Stomach (tissue), 9 donors: Measurements from ENCODE around the gene ATAD3A. TPM values are rescaled to one million over a fixed set of nuclear protein-coding genes. Genes with fewer than 3 reads are reported as not detected.

ENCODE experiments used
- DNase-seq, 2 donors: peaks; one replicate each; pipeline versions ENCODE4 v3.0.0 to v3.0.0-alpha.2; 2013 to 2019
- H3K27ac ChIP-seq, 5 donors: fragments of 200-600 bp in 4 of 5; sonication (generic) in 4 of 5; one replicate each; pipeline ENCODE4 v1.5.1; 2013 to 2019; ENCODE audit warnings: mild to moderate bottlenecking in 1 of 5, moderate library complexity in 1 of 5
- H3K27me3 ChIP-seq, 3 donors: fragments of 200-600 bp; sonication (generic); one replicate each; pipeline ENCODE4 v1.5.1; 2017 to 2019; ENCODE audit warnings: mixed run types in 1 of 3
- H3K36me3 ChIP-seq, 4 donors: fragments of 200-600 bp; sonication (generic); 1 replicate in 3 of 4; 2 replicates in 1 of 4; pipeline ENCODE4 v1.5.1; 2016 to 2019
- H3K4me1 ChIP-seq, 4 donors: fragments of 200-600 bp; sonication (generic); one replicate each; pipeline ENCODE4 v1.5.1; 2016 to 2019
- H3K4me3 ChIP-seq, 4 donors: fragments of 200-600 bp; sonication (generic) in 3 of 4; one replicate each; pipeline ENCODE4 v1.5.1; 2016 to 2019; ENCODE audit warnings: mild to moderate bottlenecking in 1 of 4
- H3K9me3 ChIP-seq, 4 donors: fragments of 200-600 bp; sonication (generic); one replicate each; pipeline ENCODE4 v1.5.1; 2016 to 2019
- EP300 ChIP-seq: sonication (generic); formaldehyde crosslinking; IDR thresholded peaks from one replicate; pipeline ENCODE4 v1.6.1; 2017; ENCODE audit warnings: antibody characterized with exemption
- POLR2A ChIP-seq, 4 donors: fragments of 450-650 bp; IDR thresholded peaks; one replicate each; pipeline ENCODE4 v1.6.1; 2016; ENCODE audit warnings: antibody characterized with exemption in 4 of 4, control low read depth in 2 of 4, mild to moderate bottlenecking in 1 of 4, moderate library complexity in 1 of 4
- POLR2AphosphoS5 ChIP-seq, 3 donors: sonication (generic); formaldehyde crosslinking; IDR thresholded peaks; one replicate each; pipeline ENCODE4 v1.6.1; 2016; ENCODE audit warnings: antibody characterized with exemption in 3 of 3
- WGBS, 5 donors: extraction: QIAGEN DNeasy Blood & Tissue Kit in 3 of 5; methylation state at CpG; one replicate each; pipeline versions ENCODE4 v1.1.5 to v1.1.7; 2013 to 2018; 5-methylcytosine and 5-hydroxymethylcytosine counted together
- intact Hi-C: fragments of 100-400 bp; cut with DNase I; formaldehyde crosslinking; loops from one replicate; pipeline ENCODE4 v1.15.1; 2023; ENCODE audit warnings: low total_unique reads
- polyA plus RNA-seq, 3 donors: library from polyadenylated mRNA; stranded (reverse); fragments of 200-250 nt; gene quantifications; one replicate each; pipeline ENCODE4 v1.2.3, GENCODE V29; 2013
- total RNA-seq, 5 donors: library from RNA; depleted of rRNA; stranded (reverse); fragments of >200 nt; gene quantifications; one replicate each; pipeline versions ENCODE4 v1.1.0 to v1.2.3, GENCODE V29; 2014 to 2016
- TF ChIP-seq, protein P1 (sequence below), 7 experiments: fragments of 450-650 bp in 4 of 7; fragments of 200-600 bp in 3 of 7; sonication (generic) in 3 of 7; IDR thresholded peaks; one replicate each; pipeline ENCODE4 v1.5.1; 2016 to 2019; ENCODE audit warnings: antibody characterized with exemption in 7 of 7, control low read depth in 2 of 7, mild to moderate bottlenecking in 1 of 7
- donor health status: healthy with polysubstance abuse.
- donor health status: Bipolar disorder and iron deficiency.
- donor health status: healthy.

The ATAD3A gene
- total and polyA plus RNA-seq, 8 donors: 10.6 to 92.1 (median 18.7) TPM

DNA sequence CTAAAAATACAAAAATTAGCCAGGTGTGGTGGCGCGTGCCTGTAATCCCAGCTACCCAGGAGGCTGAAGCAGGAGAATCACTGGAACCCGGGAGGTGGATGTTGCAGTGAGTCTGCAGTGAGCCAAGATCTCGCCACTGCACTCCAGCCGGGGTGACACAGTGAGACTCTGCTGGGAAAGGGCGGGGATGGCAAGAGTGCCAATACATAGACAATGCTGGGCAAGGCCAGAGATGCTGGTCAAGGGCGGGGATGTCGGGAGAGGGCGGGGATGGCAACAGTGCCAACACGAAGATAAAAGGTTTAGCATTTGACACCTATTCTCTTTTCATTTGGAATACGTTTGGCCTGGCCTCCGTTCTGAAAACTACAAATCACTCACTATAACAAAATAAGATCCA, 51.7 kb downstream of the ATAD3A start:
- peaks cover 34 to 76% (median 71%) of the 10 kb centered on the region in 4 donors for H3K36me3 ChIP-seq
- 81 to 89% (median 87%) methylated on average over 12 of the region's 12 CpGs for WGBS, 5 donors
- no peak overlapping the region for H3K4me3 ChIP-seq
- no peaks in the 10 kb centered on the region for H3K9me3 ChIP-seq
- H3K4me1 ChIP-seq: peaks cover 8 to 47% (median 27%) of the 10 kb centered on the region in 4 donors
- no peaks in the 10 kb centered on the region for H3K27me3 ChIP-seq
- no peak for DNase-seq
- no peak overlapping the region for H3K27ac ChIP-seq
- TF ChIP-seq POLR2A (IDR thresholded peaks at IDR 0.05) (no peak), EP300 (no peak), POLR2AphosphoS5 (IDR thresholded peaks at IDR 0.05) (no peak)
- TF ChIP-seq, protein P1, sequence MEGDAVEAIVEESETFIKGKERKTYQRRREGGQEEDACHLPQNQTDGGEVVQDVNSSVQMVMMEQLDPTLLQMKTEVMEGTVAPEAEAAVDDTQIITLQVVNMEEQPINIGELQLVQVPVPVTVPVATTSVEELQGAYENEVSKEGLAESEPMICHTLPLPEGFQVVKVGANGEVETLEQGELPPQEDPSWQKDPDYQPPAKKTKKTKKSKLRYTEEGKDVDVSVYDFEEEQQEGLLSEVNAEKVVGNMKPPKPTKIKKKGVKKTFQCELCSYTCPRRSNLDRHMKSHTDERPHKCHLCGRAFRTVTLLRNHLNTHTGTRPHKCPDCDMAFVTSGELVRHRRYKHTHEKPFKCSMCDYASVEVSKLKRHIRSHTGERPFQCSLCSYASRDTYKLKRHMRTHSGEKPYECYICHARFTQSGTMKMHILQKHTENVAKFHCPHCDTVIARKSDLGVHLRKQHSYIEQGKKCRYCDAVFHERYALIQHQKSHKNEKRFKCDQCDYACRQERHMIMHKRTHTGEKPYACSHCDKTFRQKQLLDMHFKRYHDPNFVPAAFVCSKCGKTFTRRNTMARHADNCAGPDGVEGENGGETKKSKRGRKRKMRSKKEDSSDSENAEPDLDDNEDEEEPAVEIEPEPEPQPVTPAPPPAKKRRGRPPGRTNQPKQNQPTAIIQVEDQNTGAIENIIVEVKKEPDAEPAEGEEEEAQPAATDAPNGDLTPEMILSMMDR (IDR thresholded peaks at IDR 0.05): no peak
- intact Hi-C loops: no loop called here

DNA sequence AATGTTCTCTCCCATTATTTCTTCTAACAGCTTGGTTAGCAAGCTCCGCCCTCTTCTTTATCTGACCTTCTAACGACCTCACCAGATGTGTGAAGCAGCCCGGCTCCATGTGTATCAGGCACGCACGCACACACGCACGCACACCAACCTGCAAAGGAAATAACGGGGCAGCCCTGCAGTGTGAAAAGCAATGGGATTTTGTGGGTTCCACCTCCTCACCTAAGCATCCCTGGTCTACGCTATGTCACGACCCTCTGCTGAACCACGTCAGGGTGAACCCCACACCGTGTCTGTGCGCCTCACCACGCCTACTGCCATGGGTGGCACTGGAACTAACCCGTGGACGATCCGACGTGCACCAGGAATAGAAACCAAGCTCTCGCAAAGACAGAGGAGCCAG, 52.3 kb downstream of the ATAD3A start:
- intact Hi-C loops: no loop called here
- Histone ChIP-seq H3K4me3 (no peak overlapping the region), H3K27me3 (no peaks in the 10 kb centered on the region), H3K36me3 (peaks cover 34 to 82% (median 76%) of the 10 kb centered on the region in 4 donors), H3K4me1 (peaks cover 11 to 49% (median 29%) of the 10 kb centered on the region in 4 donors), H3K27ac (no peak overlapping the region), H3K9me3 (no peaks in the 10 kb centered on the region)
- no peak for DNase-seq
- WGBS, 5 donors: 65 to 79% (median 70%) methylated on average over 19 of the region's 19 CpGs
- TF ChIP-seq POLR2A (IDR thresholded peaks at IDR 0.05): no peak
- TF ChIP-seq, protein P1 (IDR thresholded peaks at IDR 0.05): no peak
- TF ChIP-seq EP300: no peak
- no peak for TF ChIP-seq POLR2AphosphoS5 (IDR thresholded peaks at IDR 0.05)

DNA sequence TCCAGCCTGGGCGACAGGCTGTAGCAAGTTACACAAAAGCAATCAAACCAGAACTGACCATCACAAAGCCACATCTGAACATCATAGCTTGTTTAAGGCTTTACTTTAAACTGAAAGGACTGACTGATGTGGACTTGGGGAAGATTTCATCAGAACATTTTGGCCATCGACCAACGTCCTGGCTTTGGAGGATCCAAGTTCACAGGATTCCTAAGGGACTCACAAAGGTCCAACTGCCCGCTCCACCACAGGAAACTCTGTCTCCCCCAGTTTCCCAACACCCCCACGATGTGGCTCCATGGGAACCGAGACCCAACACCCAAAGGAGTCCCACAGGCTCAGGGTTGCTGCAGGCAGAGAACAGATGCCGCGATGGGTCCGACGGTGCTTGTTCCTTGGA, 53.4 kb downstream of the ATAD3A start:
- TF ChIP-seq, protein P1 (IDR thresholded peaks at IDR 0.05): no peak
- no peak for TF ChIP-seq EP300
- no peak for TF ChIP-seq POLR2AphosphoS5 (IDR thresholded peaks at IDR 0.05)
- WGBS, 5 donors: 91 to 92% (median 92%) methylated on average over 10 of the region's 10 CpGs
- peaks cover 34 to 85% (median 77%) of the 10 kb centered on the region in 4 donors for H3K36me3 ChIP-seq

DNA sequence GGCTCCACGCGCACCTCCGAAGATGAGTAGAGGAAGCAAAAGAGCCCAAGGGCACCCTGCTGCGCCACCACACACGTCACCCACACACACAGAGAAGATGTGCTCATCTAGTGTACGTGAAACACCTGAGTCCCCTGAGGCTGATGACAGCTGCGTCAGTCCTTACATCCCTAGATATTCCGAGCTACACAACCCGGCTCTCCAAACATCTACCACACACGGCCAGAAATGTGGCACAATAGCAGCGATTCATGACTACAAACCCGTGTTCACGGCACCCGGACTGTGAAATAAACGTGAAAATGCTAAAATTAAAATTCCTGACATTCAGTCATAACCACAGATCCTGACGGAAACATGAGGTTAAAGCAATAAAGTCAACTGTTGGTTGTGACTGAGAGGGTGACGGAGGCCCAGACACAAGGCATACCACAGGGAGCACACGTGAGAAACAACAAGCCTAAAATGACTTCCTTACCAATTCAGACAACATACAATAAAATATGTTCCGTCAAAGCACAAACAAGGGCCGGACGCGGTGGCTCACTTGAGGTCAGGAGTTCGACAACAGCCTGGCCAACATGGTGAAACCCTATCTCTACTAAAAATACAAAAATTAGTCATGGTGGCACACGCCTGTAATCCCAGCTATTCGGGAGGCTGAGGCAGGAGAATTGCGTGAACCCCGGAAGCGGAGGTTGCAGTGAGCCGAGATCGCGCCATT, 55.4 kb downstream of the ATAD3A start:
- 86 to 89% (median 88%) methylated on average over 30 to 31 of the region's 31 CpGs for WGBS, 5 donors
- TF ChIP-seq EP300: no peak
- TF ChIP-seq POLR2A (IDR thresholded peaks at IDR 0.05): no peak
- TF ChIP-seq, protein P1 (IDR thresholded peaks at IDR 0.05): no peak
- TF ChIP-seq POLR2AphosphoS5 (IDR thresholded peaks at IDR 0.05): no peak
- Histone ChIP-seq H3K9me3 (no peaks in the 10 kb centered on the region), H3K4me3 (no peak overlapping the region), H3K27me3 (no peaks in the 10 kb centered on the region), H3K4me1 (peaks cover 14 to 72% (median 52%) of the 10 kb centered on the region in 4 donors), H3K36me3 (peaks cover 24 to 82% (median 73%) of the 10 kb centered on the region in 4 donors), H3K27ac (no peak overlapping the region)
- DNase-seq: no peak
- intact Hi-C loops: no loop called here

More for the DNA sequence above, 53.4 kb downstream of the ATAD3A start:
- Histone ChIP-seq H3K9me3 (no peaks in the 10 kb centered on the region), H3K27ac (no peak overlapping the region), H3K4me1 (peaks cover 12 to 52% (median 38%) of the 10 kb centered on the region in 4 donors), H3K4me3 (no peak overlapping the region), H3K27me3 (no peaks in the 10 kb centered on the region)
- intact Hi-C loops: no loop called here
- DNase-seq: no peak
